ENCODE results near the gene PARVA.
A peak's percentile ranks its signal among the peaks of the same experiment; 100 is the strongest.

Gene PARVA

DNA sequence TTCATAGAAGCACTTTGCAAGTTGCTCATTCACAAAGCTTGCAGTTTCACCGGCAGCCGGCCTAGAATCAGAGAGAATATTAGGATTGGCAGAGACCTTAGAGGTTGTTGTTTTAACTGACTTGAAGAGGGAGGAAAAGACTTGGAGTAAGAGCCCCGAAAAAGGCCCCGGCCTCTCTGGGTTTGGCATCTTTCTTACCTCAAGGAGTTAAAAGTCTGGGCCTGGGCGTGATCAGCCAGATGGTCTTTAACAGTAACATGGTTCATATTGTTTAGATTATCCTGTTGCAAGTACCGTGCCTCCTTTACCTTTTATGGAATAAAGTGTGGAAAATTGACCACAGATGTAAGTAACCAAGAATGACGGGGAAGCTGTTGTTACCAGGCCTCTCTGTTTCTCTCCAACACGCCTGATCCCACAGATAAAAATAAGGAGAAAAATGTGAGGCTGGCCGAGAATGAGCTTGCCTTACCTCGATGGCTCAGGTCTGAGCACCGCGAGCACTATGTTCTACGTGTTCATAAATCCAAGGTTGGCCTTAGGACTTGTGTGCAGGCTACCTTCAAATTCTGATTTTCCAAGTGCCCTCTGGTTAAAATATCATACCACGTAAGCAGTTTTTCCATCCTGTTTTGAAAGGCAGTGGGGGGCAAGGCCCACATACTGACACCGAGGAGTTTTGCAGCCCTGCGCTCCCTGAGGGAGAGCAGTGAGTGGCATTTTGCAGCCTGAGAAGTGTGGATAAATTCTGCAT is 56.4 kb downstream of the PARVA start:
- FAIRE-seq = no peak

DNA sequence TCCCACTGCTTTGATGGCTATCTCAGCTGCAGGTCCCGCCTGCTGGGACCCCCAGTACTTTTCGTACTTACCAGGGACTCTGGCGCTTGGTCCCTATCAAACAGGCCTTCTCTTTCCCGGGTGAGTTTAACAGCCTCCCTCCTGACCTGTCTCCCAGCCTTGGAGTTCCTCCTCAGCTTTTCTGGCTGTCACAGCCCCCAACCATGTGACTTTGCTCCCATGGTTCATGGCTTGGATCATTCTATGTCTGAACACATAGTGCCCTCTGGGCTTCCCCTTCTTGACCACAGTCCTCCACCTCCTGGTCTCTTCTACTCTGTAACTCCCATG is 56.9 kb downstream of the PARVA start:
- FAIRE-seq = no peak

DNA sequence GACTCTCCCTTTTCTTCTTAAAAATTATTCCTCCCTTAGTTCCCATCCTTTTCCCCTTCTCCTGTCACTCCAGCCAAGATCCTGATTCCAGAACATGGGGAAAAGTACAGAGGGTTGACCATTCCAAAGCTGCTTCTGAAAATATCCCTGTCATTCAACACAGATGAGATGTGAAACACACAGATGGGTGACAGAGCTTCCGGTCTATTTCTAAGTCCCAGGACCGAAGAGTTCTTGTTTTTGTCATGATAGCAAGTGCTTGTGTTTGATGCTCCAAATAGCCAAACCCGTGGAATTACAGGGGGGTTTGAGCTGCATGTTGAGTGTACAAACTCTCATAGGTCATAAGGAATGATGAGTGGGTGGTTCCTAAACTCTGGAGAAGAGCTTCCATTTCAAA is 57.9 kb downstream of the PARVA start:
- no peak for FAIRE-seq

DNA sequence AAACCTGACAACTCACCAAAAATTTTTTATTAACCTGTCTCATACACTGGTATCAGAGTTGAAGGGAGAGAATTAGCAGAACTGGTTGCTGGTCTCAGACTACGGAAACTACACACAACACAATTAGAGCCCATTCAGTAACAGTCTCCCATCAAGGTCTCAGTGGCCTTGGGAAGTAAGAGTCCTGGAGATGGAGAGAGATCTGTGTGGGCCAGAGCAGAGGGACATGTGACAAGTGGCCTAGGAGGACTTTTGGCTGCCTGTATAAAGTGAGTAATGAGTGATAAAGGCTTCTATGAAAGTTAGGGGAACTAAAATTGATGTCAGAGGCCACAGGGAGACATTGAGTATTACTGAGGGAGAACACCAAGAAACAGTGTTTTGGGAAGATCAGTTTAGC is 58.9 kb downstream of the PARVA start:
- no peak for FAIRE-seq

DNA sequence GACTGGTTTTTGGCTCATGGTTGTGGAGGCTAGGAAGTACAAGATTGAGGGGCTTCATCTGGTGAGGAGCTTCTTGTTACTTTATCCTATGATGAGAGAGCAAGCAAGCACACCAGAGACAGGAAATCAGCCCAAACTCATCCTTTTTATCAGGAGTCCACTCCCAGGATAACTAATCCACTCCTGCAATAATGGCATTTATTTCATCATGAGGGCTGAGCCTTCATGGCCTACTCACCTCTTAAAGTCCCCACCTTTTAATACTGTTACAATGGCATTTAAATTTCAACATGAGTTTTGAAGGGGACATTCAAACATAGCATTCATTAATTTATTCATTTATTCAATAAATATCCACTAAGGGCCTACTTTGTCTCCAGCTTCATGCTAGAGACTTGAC is 60.9 kb downstream of the PARVA start:
- no peak for FAIRE-seq

DNA sequence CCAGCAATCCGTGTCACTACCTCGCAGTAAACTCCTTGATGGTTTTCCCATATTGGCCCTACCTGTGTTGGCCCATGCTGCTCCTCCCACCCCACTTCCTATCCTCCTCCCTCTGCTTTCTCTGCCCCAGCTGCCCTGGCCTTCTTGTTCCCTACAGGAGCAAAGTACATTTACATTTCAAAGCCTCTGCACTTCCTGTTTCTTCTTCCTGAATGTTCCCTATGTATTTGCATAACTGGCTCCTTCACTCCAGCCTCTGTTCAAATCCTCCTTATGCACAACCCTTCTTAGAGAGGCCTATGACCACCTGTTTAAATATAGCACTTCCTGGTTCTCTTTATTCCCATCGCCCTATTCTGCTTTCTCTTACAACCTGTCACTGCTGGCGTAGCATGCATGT is 62.2 kb downstream of the PARVA start:
- FAIRE-seq = no peak

DNA sequence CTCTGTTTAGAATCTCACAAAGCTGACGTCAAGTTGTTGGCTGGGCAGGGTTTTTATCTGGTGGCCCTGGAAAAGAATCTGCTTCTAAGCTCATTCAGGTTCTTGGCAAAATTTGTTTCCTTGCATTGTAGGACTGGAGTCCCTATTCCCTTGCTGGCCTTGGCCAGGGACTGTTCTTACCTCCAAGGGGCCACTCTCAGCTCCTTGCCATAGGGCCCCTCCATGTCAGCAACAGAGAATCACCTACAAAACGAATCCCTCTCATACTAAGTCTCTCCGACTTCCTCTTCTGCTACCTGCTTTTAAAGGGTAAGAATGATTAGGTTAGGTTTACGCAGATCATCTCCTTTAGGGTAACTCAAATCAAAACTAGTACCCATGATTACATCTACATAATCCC is 63.2 kb downstream of the PARVA start:
- FAIRE-seq = no peak

DNA sequence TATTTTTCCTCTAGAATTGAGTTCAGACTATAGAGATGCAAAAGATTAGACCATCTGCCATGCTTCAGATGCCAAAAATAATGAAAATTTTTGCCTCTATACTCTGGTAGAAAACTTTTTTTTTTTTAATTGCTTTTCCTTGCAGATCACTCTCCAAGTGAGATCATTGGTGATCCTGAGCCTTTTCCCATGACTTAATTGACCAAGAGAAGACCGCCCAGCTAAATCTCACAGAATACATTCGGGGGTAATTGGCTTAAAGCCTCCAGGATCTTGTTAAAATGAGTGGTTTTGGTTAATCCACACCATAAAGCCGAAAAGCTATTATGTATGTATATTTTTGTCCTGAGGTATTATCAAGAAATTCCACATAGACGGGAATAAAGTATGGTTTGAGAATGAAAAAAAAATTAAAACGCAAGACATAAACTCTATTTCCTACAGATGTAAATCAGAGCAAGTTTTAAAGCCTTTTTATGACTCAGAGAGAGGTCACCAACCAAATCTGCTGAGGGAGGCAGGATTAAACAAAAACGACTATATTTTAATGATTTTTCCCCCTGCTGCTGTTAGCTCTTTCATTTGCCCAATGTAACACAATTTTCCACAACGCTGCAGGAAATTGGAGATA is 64.0 kb downstream of the PARVA start:
- peak; percentile 97 for FAIRE-seq

DNA sequence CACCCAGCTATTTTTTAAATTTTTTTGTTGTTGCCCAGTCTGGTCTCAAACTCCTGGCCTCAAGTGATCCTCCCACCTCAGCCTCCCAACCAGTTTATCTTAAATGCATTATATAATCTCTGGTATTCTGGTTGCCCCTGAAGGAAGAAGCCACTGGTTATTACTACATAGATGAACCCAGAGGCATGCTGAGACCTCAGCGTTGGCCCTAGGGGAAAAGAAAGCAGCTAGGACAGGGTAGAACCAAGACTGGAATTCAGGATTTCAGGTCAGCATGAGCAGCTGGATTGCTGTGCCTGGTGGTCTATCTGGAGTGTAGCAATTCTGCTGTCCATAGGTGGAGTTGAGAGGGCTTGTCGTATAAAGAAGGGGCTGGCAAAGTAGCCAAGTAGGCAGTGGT is 67.2 kb downstream of the PARVA start:
- FAIRE-seq = no peak

DNA sequence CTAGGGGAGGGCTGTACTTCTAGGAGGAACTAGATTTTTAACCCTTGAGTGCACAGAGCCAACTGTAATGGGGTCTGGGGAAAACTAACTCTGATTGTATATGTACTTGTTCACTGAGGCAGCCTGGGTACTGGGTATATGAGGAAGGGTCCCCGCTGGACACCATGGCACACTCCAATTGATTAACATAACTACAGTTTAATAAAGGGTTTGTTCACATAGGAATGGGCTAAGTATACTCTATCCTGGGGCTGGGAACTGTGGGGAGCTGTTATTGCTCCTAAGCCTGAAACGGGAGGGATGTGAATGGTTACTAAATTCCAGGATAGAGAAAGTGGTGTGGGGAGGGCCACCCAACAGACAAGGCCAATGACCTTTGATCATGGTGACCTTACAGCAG is 67.6 kb downstream of the PARVA start:
- FAIRE-seq = no peak

DNA sequence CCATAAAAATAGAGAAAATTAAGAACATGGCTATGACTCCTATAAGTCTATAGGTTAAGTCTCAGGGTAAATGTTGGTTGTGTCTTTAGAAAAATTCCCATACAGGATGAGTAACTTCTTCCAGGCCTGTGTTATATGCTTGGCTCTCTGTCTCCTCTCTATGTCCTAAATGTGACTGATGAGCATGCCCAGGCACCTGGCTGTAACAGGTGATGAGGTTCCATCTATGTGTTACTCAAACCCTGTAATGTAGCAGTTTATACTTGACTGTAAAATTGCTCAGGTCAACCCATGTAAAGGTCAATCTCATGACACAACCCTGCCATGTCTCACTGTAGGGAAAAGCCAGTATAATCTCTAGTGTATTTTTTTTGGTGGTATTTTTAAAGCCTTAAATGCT is 69.5 kb downstream of the PARVA start:
- no peak for FAIRE-seq

DNA sequence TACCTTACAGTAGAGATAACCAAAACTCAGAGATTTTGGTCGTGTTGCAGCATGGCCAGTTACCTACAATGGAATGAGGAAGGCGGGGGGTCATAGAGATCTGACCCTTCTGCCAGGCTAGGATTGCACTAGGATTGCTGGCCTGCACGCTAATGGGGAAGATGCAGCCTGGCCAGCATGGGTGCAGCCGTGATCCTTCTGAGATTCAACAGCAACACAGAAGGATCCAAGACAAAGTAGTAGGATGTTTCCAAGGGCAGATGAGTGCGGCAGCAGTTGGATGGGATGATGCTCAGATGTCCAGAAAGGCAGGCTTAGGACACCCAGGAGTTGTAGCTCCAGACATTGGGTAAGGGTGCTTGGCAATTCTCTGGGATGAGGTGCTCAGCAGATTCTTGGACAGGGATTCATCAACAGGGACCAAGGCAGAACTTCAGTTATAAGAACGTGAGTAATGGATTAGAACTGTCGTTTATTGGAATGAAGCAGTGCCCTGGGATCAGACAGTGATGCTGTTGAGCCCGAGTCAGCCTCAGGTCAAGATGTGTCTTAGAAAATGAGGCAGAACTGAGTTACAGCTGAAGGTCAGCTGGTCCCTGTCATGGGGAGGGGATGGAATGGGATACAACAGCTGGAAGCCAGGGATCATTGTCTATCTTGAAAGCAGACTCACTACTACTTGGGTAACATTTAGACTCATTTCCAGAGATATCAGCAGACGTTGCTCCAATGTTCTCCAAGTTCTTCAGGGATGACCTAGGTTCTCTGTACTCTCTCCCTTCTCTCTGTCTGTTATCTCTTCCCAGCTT is 71.0 kb downstream of the PARVA start:
- no peak for FAIRE-seq

DNA sequence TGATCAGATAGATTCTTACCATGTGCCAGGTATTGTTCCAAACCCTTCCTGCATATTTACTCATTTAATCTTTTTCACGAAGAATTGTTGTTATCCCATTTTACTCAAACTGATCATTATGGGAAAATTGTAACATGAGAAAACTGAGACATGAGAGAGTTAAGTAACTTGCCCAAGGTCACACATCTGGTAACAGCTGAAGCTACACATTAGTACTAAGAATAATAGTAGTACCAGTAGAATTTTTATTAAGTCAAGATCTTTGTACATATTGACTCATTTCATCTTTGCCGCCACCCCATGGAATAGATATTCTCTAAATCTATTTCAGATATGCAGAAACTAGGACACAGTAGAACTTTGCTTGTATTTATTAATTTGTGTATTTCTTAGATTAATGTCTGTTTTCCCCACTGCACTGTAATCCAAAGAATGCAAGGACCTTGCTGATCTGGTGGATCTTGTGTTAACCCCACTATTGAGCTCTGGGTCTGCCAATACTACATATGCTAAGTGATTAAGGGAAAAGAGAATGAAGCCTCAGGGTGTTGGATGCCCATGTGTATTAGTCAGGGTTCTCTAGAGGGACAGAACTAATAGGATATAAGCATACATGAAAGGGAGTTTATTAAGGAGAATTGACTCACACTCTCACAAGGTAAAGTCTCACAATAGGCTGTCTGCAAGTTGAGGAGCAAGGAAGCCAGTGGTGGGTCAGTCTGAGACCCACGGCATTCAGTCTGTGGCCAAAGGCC is 72.8 kb downstream of the PARVA start:
- FAIRE-seq = no peak

DNA sequence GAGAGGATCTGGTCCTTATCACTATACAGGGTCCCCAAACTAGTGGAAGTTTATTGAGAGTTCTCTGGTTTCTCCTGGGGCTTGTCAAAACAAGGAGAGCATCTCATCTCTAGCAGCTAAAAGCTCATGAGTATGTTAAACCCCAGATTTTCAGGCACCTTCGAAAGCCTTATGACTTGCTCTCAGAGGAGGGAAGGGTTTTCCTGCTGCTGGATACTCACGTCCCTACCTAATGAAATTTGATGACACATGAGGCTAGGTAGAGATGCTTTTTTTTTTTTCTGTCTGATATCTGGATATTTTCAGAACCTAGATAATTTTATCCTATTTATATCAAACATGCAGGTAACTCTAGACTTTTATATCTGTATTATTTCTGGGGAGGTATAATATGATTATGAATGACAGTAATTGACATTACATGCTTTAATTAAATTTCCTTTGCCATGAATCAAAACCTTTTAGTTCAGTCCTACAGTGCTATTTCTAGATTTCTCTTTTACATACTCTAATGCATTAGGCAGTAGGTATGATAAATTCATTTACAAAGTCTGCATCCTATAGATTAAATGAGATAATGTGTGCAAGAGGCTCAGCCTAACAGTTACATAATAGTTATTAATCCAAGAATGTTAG is 73.9 kb downstream of the PARVA start:
- FAIRE-seq = peak; percentile 24

DNA sequence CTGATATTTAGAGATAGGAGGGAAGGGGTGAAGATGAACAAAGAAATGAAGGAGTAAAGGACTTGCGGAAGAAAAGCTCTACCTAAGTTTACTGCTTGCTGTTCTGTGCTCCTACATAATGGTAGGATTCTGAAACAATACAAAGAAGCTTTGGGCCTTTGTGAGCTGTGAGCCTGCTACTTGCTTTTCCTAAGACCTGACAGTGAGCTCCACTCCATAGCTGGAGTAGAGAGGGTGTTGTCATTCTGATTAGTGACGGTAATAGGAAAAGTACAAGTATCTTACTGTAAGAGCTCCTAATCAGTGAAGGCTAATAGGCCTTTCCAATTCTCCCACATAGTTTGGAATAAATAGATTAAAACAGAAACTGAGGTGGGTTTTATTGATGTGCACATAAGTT is 75.9 kb downstream of the PARVA start:
- FAIRE-seq = no peak

DNA sequence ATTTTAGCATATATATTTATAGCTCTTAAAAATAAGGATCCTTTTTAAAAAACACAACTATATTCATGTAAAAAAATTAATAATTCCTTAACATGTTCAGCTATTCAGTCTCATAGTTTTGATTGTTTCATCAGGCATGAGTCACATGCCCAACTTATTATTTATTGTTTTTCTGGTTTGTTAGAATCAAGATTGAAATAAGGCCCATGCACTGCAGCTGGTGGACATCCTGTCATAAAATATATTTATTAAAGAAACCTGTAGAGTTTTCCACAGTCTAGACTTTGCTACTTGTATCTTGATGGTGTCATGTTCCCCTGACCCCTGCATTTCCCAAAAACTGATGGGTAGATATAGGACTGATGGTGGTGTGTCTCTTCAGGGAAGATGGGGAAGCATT is 77.4 kb downstream of the PARVA start:
- FAIRE-seq = no peak

DNA sequence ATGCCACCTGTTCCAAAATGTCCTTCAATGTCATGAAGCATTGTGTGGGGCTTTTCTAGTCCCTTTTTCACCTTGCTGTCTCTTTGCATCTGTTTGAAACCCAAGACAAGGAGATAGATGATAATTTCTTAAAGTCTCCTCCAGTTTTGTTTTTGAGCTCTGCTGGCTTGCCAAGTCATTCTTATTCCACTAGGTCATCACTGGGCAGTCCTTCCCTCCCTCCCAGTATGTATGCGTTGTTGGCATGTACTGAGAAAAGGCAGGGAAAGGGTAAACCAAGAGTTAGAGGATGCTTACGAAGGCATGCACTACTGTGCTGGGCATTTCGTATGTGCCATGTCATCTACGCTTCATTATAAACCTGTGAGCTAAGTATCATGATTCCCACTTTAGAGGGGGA is 78.6 kb downstream of the PARVA start:
- FAIRE-seq = no peak

DNA sequence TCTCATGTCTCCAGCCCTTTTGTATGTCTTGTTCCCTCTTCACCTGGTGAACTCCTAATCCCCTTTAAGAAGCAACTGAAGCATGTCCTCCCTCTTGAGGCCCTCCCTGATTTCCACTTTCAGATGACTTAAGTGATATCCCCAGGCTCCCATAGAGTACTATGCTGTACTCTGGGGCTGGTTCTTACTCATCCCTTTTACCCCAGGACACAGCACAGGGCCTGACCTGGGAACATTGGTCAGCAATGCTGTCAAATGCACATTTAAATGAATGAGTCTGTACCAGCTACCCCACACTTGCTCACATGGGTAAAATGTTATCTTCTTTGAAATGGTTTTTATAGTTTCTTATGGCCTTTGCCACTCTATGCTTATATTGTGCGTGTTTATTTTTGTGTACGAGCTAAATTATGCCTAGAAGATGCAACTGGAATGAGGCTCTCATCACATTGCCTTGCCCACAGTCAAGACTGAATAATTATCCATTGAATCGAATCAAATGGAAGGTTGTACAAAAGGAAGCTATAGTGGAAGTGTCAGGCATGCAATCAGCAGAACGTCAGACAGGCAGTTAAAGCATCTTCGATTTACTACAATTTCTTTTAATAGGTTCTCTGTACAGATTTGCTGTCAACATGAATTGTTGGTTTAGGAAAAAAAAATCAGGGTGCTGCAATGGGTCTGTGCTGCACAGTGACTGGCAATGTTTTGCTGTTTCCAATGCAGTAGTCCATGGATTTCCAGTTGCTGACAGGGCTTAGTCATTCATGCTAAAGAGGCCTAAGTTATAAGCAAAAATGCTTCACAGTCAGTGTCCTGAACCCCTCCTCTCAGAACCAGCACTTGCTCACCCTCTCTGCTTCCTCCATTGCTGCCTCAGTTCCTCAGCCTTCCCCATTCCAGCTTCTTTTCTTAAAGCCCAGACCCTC is 79.5 kb downstream of the PARVA start:
- no peak for FAIRE-seq

DNA sequence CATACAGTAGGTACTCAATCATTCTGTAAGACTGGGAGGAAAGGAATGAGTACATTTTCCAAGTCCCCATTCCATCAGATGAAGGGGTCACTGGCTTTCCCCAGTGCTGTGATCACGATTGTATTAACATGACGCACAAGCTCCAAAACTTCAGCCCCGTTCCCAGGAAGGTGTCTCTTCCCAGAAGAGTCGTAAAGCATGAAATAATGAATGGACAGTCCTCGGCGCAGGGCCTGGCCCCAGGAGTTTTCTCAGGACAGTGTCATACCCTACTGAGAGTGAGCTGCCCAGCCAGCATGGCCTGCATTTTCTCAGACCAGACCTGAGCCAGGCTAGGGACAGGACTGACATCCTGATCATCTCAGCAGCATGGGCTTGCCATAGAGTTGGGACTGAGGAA is 80.7 kb downstream of the PARVA start:
- no peak for FAIRE-seq

DNA sequence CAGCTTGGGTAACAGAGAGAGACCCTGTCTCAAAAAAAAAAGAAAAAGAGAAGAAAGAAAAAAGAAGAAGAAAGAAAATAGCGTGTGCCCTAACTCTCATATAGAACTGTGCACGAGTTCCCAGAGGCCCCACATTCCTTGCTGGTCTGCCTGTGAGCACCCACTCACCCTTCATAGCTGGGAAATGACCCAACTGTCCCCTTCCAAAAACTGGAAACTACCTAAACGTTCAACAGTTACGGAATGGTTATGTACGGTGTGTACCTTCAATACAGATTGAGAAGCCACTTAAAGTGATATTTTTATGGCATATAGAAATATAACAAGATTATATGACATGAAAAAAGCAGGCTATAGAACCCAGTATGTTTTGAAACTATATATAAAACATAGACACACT is 82.0 kb downstream of the PARVA start:
- FAIRE-seq = no peak

DNA sequence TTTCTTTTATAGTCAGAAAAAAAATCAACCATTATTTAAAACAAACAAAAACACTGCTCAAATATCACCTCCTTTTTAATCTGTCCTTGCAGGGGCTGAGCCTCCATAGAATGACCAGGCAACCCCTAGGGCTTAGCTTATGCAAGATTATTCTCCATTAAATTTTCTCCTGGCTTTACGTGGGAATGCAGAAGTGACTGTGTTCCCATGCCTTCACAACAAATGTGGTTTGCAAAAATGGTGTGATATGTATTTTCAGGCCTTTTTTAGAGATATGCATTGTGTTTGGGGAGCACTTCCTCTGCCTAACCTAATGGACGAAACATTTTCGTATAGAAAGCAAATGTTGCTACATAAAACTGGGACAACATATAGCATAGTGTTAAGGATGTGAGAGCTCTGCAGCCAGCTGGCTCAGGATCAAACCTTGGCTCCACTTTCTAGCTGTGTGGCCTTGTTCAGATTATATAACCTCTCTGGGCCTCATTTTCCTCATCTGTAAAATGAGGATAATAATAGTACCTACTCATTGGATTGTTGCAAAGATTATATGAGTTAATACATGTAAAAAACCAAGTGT is 82.6 kb downstream of the PARVA start:
- FAIRE-seq = no peak

DNA sequence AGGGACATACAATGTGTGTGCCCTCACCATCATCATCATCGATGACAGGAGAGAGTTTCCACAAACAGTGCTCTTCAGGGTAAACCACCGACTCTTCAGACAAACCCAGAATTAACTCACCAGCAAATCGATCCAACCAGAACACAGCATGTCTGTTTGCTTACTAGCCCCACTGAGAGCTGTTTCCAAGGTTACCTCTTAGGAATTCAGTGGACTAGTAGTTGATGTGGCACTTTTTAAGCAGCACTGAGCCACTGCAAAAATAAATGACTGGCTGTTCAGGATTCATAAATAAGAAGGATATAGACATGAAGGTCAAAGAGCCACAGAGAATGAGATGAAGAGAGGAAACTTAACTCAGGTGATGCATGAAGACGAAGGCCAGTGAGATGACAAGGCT is 83.1 kb downstream of the PARVA start:
- no peak for FAIRE-seq

Measured in islet of Langerhans (tissue), 1 donor.